Activated CD4-positive, alpha-beta memory T cell treated with anti-CD3 and anti-CD28 coated beads for 36 hours (primary cell): ENCODE results near the gene EML1. TPM values are rescaled to one million over a fixed set of nuclear protein-coding genes. Genes with fewer than 3 reads are reported as not detected.

Source experiments
- CTCF ChIA-PET: fragments of 350-600 bp; sonication (Branson Sonifier 250); formaldehyde crosslinking; loops from one replicate; lab custom pipeline; 2021; ENCODE audit warnings: antibody characterized with exemption, inconsistent platforms; lab: Charles Lee
- POLR2A ChIA-PET: fragments of 350-600 bp; sonication (Branson Sonifier 250); formaldehyde crosslinking; loops from one replicate; lab custom pipeline; 2021; ENCODE audit warnings: antibody characterized with exemption; lab: Charles Lee
- DNase-seq: peaks from one replicate; pipeline ENCODE4 v3.0.0-alpha.2; 2020
- H3K27ac Mint-ChIP-seq: one replicate; pipeline ENCODE4 v1.8.0; 2021; ENCODE audit warnings: mixed read lengths
- H3K27me3 Mint-ChIP-seq: one replicate; pipeline ENCODE4 v1.8.0; 2021; ENCODE audit warnings: mixed read lengths
- H3K36me3 Mint-ChIP-seq: one replicate; pipeline ENCODE4 v1.8.0; 2021; ENCODE audit warnings: mixed read lengths
- H3K4me1 Mint-ChIP-seq: one replicate; pipeline ENCODE4 v1.8.0; 2021; ENCODE audit warnings: low read depth, mixed read lengths
- H3K4me3 Mint-ChIP-seq: one replicate; pipeline ENCODE4 v1.8.0; 2021; ENCODE audit warnings: mild to moderate bottlenecking, mixed read lengths
- H3K9me3 Mint-ChIP-seq: one replicate; pipeline ENCODE4 v1.8.0; 2021; ENCODE audit warnings: mixed read lengths
- intact Hi-C: fragments of 100-400 bp; cut with micrococcal nuclease; formaldehyde crosslinking; loops from one replicate; pipeline ENCODE4 v1.15.1; 2023
- total RNA-seq, 2 experiments: library from RNA; stranded (reverse); gene quantifications; one replicate each; pipeline ENCODE4 v1.2.3, GENCODE V29; 2021

Gene EML1
- total RNA-seq, 2 experiments from 2014 or later, result 1.5 to 1.9 TPM

GRCh38 chr14:99989032-99989431 lies 195.8 kb downstream of the EML1 start:
- intact Hi-C loops, result loop anchor here (5.0 kb wide), 1 partner anchor 58 kb away; no protein-coding TSS in a partner anchor
- ChIA-PET POLR2A (no interaction called here), CTCF (interaction anchor here (0.8 to 1.3 kb wide), 2 partner anchors 202 to 204 kb away, joined by 3 to 7 read pairs; no protein-coding TSS in a partner anchor)
- Mint-ChIP-seq H3K27ac (no peak overlapping the region), H3K36me3 (no peaks in the 10 kb centered on the region), H3K4me3 (no peak overlapping the region), H3K27me3 (no peaks in the 10 kb centered on the region), H3K4me1 (no peaks in the 10 kb centered on the region), H3K9me3 (no peaks in the 10 kb centered on the region)
- no peak for DNase-seq

GRCh38 chr14:99990268-99991170 lies 197.3 kb downstream of the EML1 start:
- intact Hi-C loops, result no loop called here
- H3K27ac Mint-ChIP-seq, result no peak overlapping the region
- peaks cover 3% of the 10 kb centered on the region for H3K4me1 Mint-ChIP-seq
- CTCF ChIA-PET, result interaction anchor here (1.3 kb wide), 1 partner anchor 203 kb away, joined by 7 read pairs; no protein-coding TSS in a partner anchor
- no peak for DNase-seq
- H3K36me3 Mint-ChIP-seq, result no peaks in the 10 kb centered on the region
- POLR2A ChIA-PET, result no interaction called here
- no peak overlapping the region for H3K4me3 Mint-ChIP-seq
- H3K9me3 Mint-ChIP-seq, result no peaks in the 10 kb centered on the region
- H3K27me3 Mint-ChIP-seq, result peaks cover 7% of the 10 kb centered on the region

DNA sequence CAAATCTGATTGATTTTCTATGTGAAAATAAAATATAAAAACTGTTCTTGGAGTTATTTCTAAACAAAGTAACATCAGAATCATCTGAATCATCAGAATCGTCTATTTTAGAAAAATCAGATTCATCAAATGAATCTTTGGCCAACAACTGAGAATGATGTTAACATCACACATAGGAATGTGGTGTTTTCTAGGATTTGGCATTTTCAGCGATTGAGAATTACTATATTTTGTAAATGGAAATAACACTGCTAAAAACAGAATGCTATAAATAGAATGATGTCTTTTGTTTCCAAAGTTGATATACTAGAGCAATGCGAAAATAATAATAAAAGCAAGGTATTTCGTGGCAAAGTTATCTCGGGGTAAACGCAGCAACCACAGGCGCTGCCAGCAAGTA lies 198.1 kb downstream of the EML1 start:
- ChIA-PET CTCF (no interaction called here), POLR2A (no interaction called here)
- Mint-ChIP-seq H3K4me3 (no peak overlapping the region), H3K36me3 (no peaks in the 10 kb centered on the region), H3K27me3 (peaks cover 7% of the 10 kb centered on the region), H3K9me3 (no peaks in the 10 kb centered on the region), H3K4me1 (peaks cover 10% of the 10 kb centered on the region), H3K27ac (no peak overlapping the region)
- intact Hi-C loops, result no loop called here
- DNase-seq, result no peak

Other genes starting within 250 kb of the EML1 start
- 10 to 100 TPM; 10.7 to 12.3 TPM for gene CCDC85C, start 189.2 kb upstream of the EML1 start, total RNA-seq
- gene HHIPL1, start 148.3 kb upstream of the EML1 start, total RNA-seq, result under 1 TPM; 0.29 to 0.38 TPM
- gene CYP46A1, start 109.1 kb upstream of the EML1 start, total RNA-seq, result under 1 TPM; 0.19 to 0.21 TPM